GM19328 (cell line): Measurements from ENCODE around the gene CENPB.

Source experiments
- ATAC-seq: cut with Tn5 transposase; IDR thresholded peaks from one replicate; pipeline ENCODE4 v1.9.1; 2021; ENCODE audit warnings: mild to moderate bottlenecking, moderate library complexity; ENCODE audit not compliant: unreplicated experiment

The CENPB gene

DNA sequence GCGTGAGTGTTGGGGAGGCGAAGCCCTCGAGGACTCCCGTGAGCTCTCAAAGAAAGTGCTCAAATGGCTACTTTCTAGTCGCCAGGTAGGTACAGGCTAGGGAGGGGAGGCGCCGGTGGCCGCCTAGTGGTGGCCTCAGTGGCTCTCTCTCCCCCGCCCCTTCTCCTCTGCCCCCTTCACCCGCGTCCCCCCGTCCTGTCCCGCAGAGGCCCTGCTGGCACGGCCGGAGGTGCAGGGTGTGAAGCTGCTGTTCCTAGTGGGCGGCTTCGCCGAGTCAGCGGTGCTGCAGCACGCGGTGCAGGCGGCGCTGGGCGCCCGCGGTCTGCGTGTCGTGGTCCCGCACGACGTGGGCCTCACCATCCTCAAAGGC lies 35.2 kb downstream of the CENPB start:
- ATAC-seq: no peak

DNA sequence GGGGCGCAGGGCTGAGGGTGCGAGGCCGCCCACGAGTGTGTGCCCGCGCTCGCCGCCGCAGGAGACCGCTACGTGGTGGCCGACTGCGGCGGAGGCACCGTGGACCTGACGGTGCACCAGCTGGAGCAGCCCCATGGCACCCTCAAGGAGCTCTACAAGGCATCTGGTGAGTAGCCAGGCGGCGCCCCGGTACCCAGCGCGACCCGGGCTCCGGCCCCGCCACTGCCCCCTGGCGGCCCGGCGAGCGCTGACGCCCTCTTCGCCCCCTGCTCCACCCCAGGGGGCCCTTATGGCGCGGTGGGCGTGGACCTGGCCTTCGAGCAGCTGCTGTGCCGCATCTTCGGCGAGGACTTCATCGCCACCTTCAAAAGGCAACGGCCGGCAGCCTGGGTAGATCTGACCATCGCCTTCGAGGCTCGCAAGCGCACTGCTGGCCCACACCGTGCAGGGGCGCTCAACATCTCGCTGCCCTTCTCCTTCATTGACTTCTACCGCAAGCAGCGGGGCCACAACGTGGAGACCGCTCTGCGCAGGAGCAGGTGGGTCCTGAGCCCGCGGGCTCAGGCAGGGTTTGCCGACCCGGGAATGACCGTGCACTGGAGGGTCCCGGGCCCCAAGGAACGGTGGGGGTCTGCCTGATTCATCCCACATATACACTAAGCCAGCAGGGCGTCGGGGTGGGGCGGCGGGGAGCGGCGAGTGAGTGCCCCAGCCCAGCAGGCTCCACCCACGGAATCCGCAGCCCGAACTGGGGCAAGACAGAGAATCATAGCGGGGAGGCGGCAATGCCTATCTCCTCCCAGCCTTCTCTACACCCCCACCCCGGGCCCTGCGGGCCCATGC lies 36.6 kb downstream of the CENPB start:
- ATAC-seq: no peak

DNA sequence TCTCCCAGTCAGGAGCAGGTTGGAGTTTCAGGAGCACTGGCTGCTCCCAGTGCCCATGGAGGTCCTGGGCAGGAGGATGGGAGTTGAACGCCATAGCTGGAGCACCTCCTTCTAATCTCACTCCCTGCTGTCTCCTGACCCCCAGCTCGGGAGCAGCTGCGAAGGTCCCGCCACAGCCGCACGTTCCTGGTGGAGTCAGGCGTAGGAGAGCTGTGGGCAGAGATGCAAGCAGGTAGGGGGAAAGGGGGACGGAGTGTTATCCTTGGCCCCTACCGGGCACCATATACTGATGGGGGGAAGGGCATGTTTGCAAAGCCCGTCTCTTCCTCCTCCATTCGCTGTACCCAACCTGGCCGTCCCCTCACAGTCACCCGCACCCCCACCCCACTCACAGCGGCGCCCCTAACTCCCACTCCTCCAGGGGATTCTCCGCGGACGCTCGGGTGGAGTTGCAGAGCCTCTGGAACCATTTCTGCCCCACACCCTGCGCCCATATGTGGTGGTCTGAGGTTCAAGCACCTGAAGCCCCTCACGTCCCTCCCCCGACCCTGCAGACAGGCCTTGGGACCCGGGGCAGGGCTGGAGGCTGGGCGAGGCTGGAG lies 37.4 kb downstream of the CENPB start:
- no peak for ATAC-seq

GRCh38 chr20:3748073-3748472 lies 38.5 kb downstream of the CENPB start:
- ATAC-seq: no peak

- no peak for ATAC-seq
These were observed 39.1 kb downstream of the CENPB start for GRCh38 chr20:3747471-3747870.

- no peak for ATAC-seq
These were observed 40.8 kb downstream of the CENPB start for GRCh38 chr20:3745686-3746173.

DNA sequence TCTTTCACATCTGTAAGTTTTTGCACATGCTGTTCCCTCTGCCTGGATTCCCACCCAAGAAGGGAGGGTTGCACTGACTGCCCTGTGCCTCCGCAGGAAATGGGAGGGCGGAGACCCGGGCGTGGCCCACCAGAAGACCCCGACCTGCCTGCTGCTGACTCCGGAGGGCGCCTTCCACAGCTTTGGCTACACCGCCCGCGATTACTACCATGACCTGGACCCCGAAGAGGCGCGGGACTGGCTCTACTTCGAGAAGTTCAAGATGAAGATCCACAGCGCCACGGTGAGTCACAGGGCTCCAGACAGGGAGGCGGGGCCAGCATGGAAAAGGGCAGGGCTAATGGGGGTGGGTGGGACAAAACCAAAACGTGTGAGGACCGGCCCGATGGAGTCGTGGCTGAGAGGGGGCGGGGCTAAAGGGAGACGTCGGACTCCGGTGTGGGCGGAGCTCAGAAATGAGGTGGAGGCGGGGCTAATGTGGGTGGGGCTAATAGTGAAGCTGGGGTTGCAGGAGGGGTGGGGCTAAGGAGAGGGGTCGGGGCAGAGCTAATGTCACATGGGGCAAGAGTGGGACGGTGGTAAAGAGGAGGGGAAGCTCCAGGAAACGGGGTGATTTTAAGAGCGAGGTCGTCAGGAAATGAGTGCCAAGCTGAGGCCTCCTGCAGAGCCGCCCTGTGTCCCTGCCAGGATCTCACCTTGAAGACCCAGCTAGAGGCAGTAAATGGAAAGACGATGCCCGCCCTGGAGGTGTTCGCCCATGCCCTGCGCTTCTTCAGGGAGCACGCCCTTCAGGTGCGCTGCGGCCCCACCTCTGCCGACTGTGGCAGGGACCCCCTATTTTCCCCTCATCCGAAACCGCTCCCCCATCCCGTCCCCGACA lies 41.5 kb downstream of the CENPB start:
- ATAC-seq: no peak

DNA sequence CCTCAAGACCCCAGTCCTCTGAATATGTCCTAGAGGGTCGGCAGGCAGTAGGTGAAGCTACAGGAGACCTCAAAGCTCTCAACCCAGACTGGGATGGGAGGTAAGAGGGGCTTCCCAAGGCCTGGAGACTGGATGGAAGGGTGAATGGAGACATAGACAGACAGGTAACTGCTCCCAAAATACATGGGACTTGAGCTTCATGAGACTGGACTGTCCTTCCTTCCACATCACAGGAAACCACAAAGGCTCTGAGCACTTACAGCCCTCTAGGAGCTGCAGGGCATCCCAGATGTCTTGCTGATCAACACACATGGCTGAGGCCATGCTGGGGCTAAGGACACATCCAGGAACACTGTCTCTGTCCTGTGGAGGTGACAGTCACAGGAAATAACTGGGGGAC lies 42.5 kb downstream of the CENPB start:
- ATAC-seq: no peak

GRCh38 chr20:3743251-3743650 lies 43.3 kb downstream of the CENPB start:
- ATAC-seq: no peak

GRCh38 chr20:3741836-3742458 lies 44.6 kb downstream of the CENPB start:
- ATAC-seq: no peak

DNA sequence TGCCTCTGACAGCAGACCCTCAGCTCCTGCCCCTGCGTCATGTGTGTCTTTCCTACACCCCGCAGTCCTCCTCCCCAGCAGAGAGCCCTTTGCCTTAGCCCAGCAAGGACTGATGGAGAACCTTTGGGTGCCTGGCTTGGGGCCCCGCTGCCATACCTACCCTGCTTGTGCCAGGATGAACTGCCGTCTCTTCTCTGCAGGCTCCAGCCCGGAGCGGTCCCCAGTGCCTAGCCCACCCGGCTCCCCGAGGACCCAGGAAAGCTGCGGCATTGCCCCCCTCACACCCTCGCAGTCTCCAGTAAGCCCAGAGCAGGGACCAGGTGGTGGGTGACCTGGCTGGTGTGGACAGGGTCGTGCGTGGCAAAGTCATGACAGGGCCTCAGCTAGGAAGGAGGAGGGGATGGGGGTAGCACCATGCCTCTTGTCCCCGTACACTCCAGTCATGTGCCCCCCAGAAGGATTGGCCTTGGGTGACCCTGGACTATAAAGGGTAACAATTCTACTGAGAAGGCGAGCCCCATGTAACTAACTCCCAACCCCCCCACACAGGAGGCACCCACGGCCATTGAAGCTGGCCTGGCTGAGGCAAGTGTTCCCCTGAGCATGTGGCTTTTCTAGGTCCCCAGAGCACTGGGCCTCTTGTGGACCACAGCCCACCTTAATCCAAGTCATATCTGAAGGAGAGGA lies 45.8 kb downstream of the CENPB start:
- no peak for ATAC-seq

DNA sequence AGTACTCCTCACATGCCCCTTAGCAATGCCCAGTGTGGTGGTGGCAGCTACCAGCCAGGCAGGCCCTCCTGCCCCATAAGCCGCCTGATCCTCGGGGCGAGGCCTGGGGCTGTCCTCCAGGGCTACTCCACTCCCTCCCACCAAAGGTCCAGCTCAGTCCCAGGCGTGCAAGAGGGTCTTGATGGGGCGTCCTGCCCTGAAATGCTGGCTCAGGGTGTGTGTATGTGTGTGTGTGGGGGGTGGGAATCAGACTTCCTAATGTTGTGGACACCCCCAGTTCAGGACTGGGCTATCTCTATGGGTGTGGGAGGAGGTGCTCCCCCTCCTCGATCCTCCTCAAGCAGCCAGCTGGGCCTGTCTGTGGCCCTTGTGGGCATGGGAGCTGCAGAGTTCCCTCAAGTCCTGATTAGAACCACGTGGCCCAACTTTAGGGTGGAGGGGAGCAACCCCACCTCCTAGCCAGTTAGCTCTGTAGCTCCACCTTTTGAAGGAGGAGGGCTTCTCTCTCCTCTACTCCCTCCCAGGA lies 46.6 kb downstream of the CENPB start:
- no peak for ATAC-seq

GRCh38 chr20:3739054-3739925 lies 47.2 kb downstream of the CENPB start:
- no peak for ATAC-seq

GRCh38 chr20:3738111-3739053 lies 48.2 kb downstream of the CENPB start:
- ATAC-seq: no peak

GRCh38 chr20:3735768-3736167 lies 50.8 kb downstream of the CENPB start:
- no peak for ATAC-seq

DNA sequence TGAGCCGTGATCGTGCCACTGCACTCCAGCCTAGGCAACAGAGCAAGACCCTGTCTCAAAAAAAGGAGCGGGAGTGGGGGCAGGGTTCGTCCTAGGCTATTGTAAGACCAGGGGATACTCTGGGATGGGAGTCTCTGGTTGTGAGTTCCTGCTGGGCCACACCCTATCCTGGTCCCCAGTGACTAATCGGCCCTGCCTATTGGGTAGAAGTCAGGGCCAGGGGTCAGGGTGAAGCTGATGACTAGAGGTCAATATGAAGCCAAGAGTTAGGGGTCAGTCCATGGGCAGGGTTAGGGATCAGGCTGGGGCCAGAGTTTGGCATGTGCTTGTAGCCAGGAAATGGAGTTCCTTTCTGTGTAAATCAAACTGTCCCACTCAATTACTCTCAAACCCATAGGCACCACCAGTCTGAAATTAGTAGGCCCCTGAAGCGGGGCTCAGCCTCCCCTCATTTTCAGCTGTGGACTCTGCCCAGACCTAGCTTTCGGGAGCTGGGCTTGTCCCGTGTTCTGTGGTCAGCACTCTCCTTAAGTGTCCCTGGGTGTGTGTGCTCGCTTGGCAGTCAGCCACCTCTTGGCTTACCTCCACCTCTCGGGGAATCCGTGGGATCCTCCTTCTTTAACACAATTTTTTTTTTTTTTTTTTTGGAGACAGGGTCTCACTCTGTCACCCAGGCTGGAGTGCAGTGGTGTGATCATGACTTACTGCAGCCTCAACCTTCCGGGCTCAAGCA lies 52.3 kb downstream of the CENPB start:
- ATAC-seq: no peak
